ENCODE measurements around the gene RELL2.

- TF ChIP-seq CTCF (IDR thresholded peaks at IDR 0.05) (no peak), POLR2A (IDR thresholded peaks at IDR 0.05) (no peak)
Observed at GRCh38 chr5:141633871-141634561, 2.8 kb upstream of the RELL2 start.
